HG02870 (cell line): ENCODE results near the gene TPM2.
A peak's percentile ranks its signal among the peaks of the same experiment; 100 is the strongest.

Source experiments
- ATAC-seq: cut with Tn5 transposase; IDR thresholded peaks from one replicate; pipeline ENCODE4 v1.9.1; 2021; ENCODE audit warnings: mild to moderate bottlenecking, moderate library complexity; ENCODE audit not compliant: unreplicated experiment

TPM2 gene

GRCh38 chr9:35679091-35679490 is 10.6 kb downstream of the TPM2 start:
- no peak for ATAC-seq

- ATAC-seq = no peak
Measured at GRCh38 chr9:35675732-35676392, 13.9 kb downstream of the TPM2 start.

DNA sequence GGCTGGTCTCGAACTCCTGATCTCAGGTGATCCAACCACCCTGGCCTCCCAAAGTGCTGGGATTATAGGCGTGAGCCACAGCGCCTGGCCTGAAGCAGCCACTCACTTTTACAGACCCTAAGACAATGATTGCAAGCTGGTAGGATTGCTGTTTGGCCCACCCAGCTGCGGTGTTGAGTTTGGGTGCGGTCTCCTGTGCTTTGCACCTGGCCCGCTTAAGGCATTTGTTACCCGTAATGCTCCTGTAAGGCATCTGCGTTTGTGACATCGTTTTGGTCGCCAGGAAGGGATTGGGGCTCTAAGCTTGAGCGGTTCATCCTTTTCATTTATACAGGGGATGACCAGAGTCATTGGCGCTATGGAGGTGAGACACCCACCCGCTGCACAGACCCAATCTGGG is 14.5 kb downstream of the TPM2 start:
- no peak for ATAC-seq

DNA sequence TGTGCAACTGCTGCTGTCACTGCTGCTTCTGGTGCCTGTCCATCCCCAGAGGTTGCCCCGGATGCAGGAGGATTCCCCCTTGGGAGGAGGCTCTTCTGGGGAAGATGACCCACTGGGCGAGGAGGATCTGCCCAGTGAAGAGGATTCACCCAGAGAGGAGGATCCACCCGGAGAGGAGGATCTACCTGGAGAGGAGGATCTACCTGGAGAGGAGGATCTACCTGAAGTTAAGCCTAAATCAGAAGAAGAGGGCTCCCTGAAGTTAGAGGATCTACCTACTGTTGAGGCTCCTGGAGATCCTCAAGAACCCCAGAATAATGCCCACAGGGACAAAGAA is 15.7 kb downstream of the TPM2 start:
- no peak for ATAC-seq

GRCh38 chr9:35673132-35674024 is 16.3 kb downstream of the TPM2 start, which contains the start of gene CA9:
CA9 (plus strand) TSS chr9:35673928; CDS start chr9:35673960, 32 bp downstream.
- ATAC-seq = no peak

GRCh38 chr9:35669331-35670145 is 20.2 kb downstream of the TPM2 start:
- no peak for ATAC-seq

DNA sequence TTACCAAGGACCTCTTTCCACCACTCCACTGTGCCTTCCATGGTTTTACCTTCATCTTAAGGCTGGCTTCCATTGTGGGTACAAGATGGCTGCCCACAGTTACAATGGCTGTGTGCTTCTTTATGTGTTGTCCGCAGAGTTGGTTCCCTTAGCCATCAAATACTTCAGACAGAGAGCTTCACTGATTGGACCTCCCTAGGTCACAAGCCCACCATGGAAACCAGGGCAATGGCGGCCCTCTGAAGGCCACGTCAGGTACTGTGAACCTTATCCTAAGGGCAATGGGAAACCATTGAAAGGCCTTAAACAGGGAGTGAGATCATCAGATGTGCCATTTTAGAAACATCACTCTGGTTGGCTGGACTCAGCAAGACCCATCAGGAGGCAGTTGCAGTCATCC is 21.8 kb downstream of the TPM2 start:
- ATAC-seq = no peak

GRCh38 chr9:35666549-35666948 is 23.2 kb downstream of the TPM2 start:
- no peak for ATAC-seq

DNA sequence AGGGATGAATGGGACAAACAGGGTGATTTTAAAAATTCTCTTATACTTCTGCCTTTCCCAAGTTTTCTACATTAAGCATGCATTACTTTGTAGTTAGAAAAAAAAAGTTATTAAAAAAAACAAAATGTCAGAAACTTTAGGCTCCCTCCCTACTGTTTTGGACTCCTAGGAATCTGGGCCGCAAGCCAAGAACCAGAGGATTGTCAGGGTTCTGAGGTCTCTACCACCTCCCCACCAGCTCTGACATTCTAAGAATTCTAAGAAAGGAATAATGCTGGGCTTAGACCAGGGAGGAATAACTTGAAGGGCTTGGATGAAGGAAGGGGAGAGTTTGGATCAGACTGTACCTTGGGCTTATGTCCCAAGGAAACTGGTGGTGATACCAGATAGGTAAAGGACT is 23.7 kb downstream of the TPM2 start:
- no peak for ATAC-seq

DNA sequence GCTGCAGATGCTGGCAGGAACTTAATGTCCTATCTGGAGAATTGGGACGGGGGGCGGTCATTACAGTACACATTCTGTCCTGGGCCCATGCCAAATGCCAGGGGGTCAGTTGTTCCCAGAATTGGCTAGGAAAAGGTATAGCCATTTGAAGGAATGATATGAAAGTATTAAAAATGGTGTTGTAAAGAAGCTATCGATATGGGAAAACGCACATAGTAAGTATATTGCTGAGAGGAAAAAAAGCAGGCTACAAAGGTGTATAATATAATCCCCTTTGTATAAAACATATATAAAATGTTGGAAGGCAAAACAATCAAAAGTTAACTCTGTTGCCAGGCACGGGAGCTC is 24.3 kb downstream of the TPM2 start:
- ATAC-seq = no peak

DNA sequence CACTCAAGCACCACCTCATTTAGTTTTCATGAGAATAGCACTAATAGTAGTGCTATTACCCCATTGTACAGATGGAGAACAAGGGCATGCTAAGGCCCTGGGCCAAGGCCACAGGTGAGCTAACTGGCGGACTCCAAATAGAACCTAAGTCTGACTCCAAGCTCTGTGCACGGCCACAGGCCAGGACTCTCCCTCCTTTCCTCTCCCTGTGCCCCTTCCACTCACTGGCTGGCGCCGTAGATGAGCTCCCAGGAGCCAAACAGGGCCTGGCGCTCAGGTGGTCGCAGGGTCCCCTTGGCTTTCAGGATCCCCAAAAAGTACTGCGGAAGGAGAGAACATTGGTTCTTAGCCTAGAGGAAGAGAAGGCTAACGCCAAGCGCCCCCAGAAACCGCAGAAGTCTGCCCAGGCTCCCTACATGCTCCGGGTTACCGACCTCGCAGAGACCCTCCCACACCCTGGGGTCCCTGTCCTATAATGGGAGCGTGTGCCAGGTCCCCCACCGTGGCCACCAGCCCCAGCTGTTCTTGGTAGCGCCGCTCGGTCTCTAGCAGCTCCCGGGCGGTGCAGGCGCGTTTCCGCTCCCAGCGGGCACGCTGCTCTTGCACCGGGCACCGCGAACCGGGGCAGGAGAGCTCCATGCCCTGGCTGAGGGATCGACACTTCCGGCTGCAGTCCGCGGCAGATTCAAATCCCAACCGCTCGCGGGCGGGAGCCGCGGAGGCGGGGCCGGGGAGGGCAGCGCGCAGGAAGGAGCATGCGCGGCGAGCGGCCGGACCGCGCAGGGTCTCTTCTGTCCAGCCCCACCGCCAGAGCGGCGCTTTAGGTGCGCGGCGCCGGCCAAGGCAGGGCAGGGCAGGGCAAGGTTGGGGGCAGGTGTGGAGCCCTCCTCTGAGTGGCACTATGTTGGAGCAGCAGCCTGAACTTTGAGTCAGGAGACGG is 24.9 kb downstream of the TPM2 start, which contains the start of gene ARHGEF39:
Gene ARHGEF39 (minus strand): TSS at position 665 of the 940 bp plus-strand sequence. CDS start 26 bp downstream, at position 639.
- ATAC-seq = peak; percentile 73

GRCh38 chr9:35662437-35662836 is 27.3 kb downstream of the TPM2 start:
- no peak for ATAC-seq

DNA sequence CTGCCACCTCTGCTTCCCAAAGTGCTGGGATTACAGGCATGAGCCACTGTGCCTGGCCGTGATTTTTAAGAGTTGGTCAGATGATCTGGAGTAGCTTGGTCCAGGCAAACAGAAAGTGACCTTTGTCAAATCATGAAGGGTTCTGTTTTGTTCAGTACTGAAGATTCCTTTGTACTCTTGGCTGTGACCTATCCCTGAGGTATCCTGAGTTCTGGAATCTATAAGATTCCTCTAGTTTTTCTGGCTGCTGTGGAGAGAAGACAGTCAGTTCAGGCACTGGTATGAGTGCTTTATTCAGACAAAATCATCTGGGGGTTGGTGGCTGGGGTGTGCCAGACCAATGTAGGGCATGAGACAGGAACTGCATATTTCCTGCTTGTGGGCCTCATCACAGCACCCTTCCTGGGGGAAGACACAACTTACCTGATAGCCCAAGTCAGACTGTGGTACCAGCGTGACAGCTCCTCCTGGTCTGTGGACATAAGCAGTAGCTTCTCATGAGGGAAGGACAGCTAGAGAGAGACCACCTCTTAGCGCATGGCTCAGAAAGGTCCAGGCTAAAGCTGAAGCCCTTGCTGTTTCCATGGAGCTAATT is 27.9 kb downstream of the TPM2 start:
- no peak for ATAC-seq

- no peak for ATAC-seq
Measured at GRCh38 chr9:35660966-35661415, 28.7 kb downstream of the TPM2 start.

DNA sequence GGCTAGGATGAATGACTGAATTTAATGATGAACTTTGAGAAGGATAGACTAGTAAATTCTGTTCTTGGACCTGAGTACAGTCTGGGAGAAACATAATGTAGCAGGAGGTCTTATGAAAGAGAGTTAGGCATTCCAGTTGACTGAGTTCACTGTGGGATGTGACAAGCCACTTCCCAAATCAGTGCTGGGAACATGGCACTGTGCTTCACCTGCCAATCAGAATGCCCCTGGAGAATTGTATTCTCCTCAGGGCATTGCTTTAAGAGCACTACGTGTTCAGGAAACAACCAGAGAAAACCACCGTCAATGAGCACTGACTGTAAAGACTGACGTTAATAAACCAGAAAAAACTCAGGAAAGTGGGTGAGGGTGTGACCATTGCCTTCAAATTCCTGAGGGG is 30.4 kb downstream of the TPM2 start:
- ATAC-seq = no peak

GRCh38 chr9:35658968-35659220 is 30.8 kb downstream of the TPM2 start:
- no peak for ATAC-seq

GRCh38 chr9:35658137-35658967 is 31.4 kb downstream of the TPM2 start, which contains the start of gene CCDC107:
CCDC107 (plus strand) TSS chr9:35658292; CDS start chr9:35658380, 88 bp downstream.
- ATAC-seq = peak; percentile 59

- ATAC-seq = peak; percentile 87
Measured at GRCh38 chr9:35657546-35658136, 32.1 kb downstream of the TPM2 start, which contains the start of gene RMRP. RMRP (minus strand) TSS chr9:35658019.
